CD14-positive monocyte (primary cell): Measurements from ENCODE around the gene FH. TPM values are rescaled to one million over a fixed set of nuclear protein-coding genes. Genes with fewer than 3 reads are reported as not detected.

Experiments
- DNase-seq, 3 donors: peaks; one replicate each; pipeline ENCODE4 v3.0.0-alpha.2; 2011 to 2022
- H2AFZ ChIP-seq: 2 replicates; pipeline ENCODE4 v1.6.0; 2012; ENCODE audit warnings: mild to moderate bottlenecking, low read depth, low read length, inconsistent platforms; ENCODE audit not compliant: insufficient read depth, poor library complexity, severe bottlenecking
- H3K27ac ChIP-seq, 2 donors: 1 replicate in 1 of 2; 2 replicates in 1 of 2; pipeline ENCODE4 v1.5.1; 2012 to 2013; ENCODE audit warnings: low read length in 2 of 2, control low read depth in 1 of 2, inconsistent platforms in 1 of 2, low read depth in 1 of 2, mild to moderate bottlenecking in 1 of 2
- H3K27me3 ChIP-seq, 2 donors: one replicate each; pipeline versions ENCODE4 v1.6.0 to v1.6.1; 2011 to 2013; ENCODE audit warnings: low read length in 2 of 2; ENCODE audit not compliant: control insufficient read depth in 2 of 2, insufficient read depth in 2 of 2
- H3K36me3 ChIP-seq, 2 donors: replicated peaks in 1 of 2; 1 replicate in 1 of 2; 2 replicates in 1 of 2; pipeline versions ENCODE4 v1.5.1 to v1.6.1; 2012 to 2013; ENCODE audit warnings: low read length in 2 of 2, control low read depth in 1 of 2, inconsistent platforms in 1 of 2, mild to moderate bottlenecking in 1 of 2; ENCODE audit not compliant: insufficient read depth in 2 of 2, control insufficient read depth in 1 of 2
- H3K4me1 ChIP-seq, 2 donors: 1 replicate in 1 of 2; 2 replicates in 1 of 2; pipeline versions ENCODE4 v1.5.1 to v1.6.1; 2012 to 2013; ENCODE audit warnings: low read length in 2 of 2, control low read depth in 1 of 2, inconsistent platforms in 1 of 2, mild to moderate bottlenecking in 1 of 2, moderate library complexity in 1 of 2; ENCODE audit not compliant: insufficient read depth in 2 of 2, control insufficient read depth in 1 of 2
- H3K4me2 ChIP-seq: replicated peaks from 2 replicates; pipeline ENCODE3; 2012; ENCODE audit warnings: low read length, moderate library complexity, mild to moderate bottlenecking; ENCODE audit not compliant: poor library complexity, severe bottlenecking; ENCODE audit errors: extremely low read depth
- H3K4me3 ChIP-seq, 3 experiments: fragments of 200-600 bp in 1 of 3; sonication (generic) in 1 of 3; replicated peaks in 1 of 3; 1 replicate in 2 of 3; 2 replicates in 1 of 3; pipeline ENCODE4 v1.5.1; 2011 to 2013; ENCODE audit warnings: low read length in 3 of 3, mild to moderate bottlenecking in 3 of 3, control low read depth in 2 of 3, low read depth in 2 of 3, inconsistent platforms in 1 of 3, moderate library complexity in 1 of 3
- H3K79me2 ChIP-seq: 2 replicates; pipeline ENCODE4 v1.6.0; 2012; ENCODE audit warnings: mild to moderate bottlenecking, control low read depth, inconsistent platforms, low read length, moderate library complexity; ENCODE audit not compliant: insufficient read depth
- H3K9ac ChIP-seq: 2 replicates; pipeline ENCODE4 v1.6.0; 2017; ENCODE audit warnings: low read length, mild to moderate bottlenecking; ENCODE audit not compliant: insufficient read depth, poor library complexity, severe bottlenecking
- H3K9me3 ChIP-seq, 2 donors: replicated peaks in 1 of 2; 1 replicate in 1 of 2; 2 replicates in 1 of 2; pipeline versions ENCODE4 v1.5.1 to v1.6.1; 2012 to 2013; ENCODE audit warnings: low read length in 2 of 2, control low read depth in 1 of 2; ENCODE audit not compliant: control insufficient read depth in 1 of 2, insufficient read depth in 1 of 2
- H4K20me1 ChIP-seq: 2 replicates; pipeline ENCODE4 v1.6.0; 2012; ENCODE audit warnings: mild to moderate bottlenecking, low read length, control low read depth, moderate library complexity; ENCODE audit not compliant: insufficient read depth
- H3K27ac Mint-ChIP-seq, 7 donors: one replicate each; pipeline ENCODE4 v1.8.0; 2020; ENCODE audit warnings: mild to moderate bottlenecking in 7 of 7, mixed read lengths in 7 of 7, moderate library complexity in 6 of 7, inconsistent platforms in 2 of 7
- H3K27me3 Mint-ChIP-seq, 3 donors: one replicate each; pipeline ENCODE4 v1.8.0; 2021 to 2022; ENCODE audit warnings: low read depth in 3 of 3, mild to moderate bottlenecking in 3 of 3, mixed read lengths in 3 of 3, moderate library complexity in 3 of 3, inconsistent platforms in 1 of 3
- H3K36me3 Mint-ChIP-seq, 2 donors: one replicate each; pipeline ENCODE4 v1.8.0; 2020; ENCODE audit warnings: mixed read lengths in 2 of 2, inconsistent platforms in 1 of 2, mild to moderate bottlenecking in 1 of 2
- H3K4me1 Mint-ChIP-seq: one replicate; pipeline ENCODE4 v1.8.0; 2020; ENCODE audit warnings: mild to moderate bottlenecking, mixed read lengths
- H3K4me3 Mint-ChIP-seq, 2 donors: one replicate each; pipeline ENCODE4 v1.8.0; 2020; ENCODE audit warnings: mild to moderate bottlenecking in 2 of 2, mixed read lengths in 2 of 2, moderate library complexity in 1 of 2
- H3K9me3 Mint-ChIP-seq, 7 donors: one replicate each; pipeline ENCODE4 v1.8.0; 2020 to 2022; ENCODE audit warnings: mixed read lengths in 7 of 7, mild to moderate bottlenecking in 6 of 7, moderate library complexity in 6 of 7, inconsistent platforms in 2 of 7
- WGBS: methylation state at CpG from one replicate; pipeline ENCODE4 v1.1.5; 2013; ENCODE audit warnings: missing lambda C conversion rate; ENCODE audit not compliant: insufficient coverage; 5-methylcytosine and 5-hydroxymethylcytosine counted together
- intact Hi-C, 2 donors: fragments of 100-400 bp; cut with micrococcal nuclease; formaldehyde crosslinking; loops; one replicate each; pipeline versions ENCODE4 v1.15.0 to v1.15.1; 2023
- polyA plus RNA-seq, 3 donors: library from polyadenylated mRNA; depleted of rRNA in 1 of 3; unstranded in 2 of 3; stranded (reverse) in 1 of 3; fragments of 300-500 nt in 2 of 3; fragments of >200 nt in 1 of 3; fragmentation: Illumina TruSeq in 2 of 3; gene quantifications; 1 replicate in 2 of 3; 2 replicates in 1 of 3; pipeline ENCODE4 v1.2.3, GENCODE V29; 2012 to 2021
- TF ChIP-seq, protein P1 (sequence below): fragments of 200-600 bp; IDR thresholded peaks from one replicate; pipeline ENCODE4 v1.8.0; 2022; ENCODE audit warnings: antibody characterized with exemption, mild to moderate bottlenecking

Gene FH
- polyA plus RNA-seq, 3 donors: 21.1 to 34.9 (median 32.5) TPM

DNA sequence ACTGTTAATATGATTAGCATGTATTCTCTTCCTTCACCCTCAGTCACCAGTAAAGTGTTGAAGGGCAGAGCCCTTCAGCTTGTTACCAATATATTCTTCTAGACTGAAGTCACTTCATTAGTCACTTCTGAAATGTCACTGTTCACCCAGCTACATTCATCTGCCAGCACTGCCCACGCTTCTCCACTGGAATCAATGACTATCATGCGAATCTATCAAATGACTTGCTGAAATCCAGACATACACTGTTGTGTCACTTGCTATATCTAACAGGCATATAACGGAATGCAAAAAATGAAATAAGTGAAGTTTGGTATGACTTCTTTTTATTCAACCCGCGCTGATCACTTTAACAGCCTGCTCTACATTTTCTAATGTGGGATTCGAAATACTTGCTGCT lies 16.1 kb downstream of the FH start:
- Histone ChIP-seq H3K27me3 (no peaks in the 10 kb centered on the region), H4K20me1 (no peaks in the 10 kb centered on the region), H3K27ac (no peak overlapping the region), H2AFZ (no peak overlapping the region), H3K36me3 (peaks cover 72 to 93% of the 10 kb centered on the region in 2 donors), H3K79me2 (peaks cover 3% of the 10 kb centered on the region), H3K9me3 (no peaks in the 10 kb centered on the region), H3K4me3 (no peak overlapping the region), H3K4me2 (no peak overlapping the region), H3K4me1 (peaks cover 18% of the 10 kb centered on the region in 2 donors), H3K9ac (no peak overlapping the region)
- no peak overlapping the region for H3K4me3 Mint-ChIP-seq
- TF ChIP-seq, protein P1, sequence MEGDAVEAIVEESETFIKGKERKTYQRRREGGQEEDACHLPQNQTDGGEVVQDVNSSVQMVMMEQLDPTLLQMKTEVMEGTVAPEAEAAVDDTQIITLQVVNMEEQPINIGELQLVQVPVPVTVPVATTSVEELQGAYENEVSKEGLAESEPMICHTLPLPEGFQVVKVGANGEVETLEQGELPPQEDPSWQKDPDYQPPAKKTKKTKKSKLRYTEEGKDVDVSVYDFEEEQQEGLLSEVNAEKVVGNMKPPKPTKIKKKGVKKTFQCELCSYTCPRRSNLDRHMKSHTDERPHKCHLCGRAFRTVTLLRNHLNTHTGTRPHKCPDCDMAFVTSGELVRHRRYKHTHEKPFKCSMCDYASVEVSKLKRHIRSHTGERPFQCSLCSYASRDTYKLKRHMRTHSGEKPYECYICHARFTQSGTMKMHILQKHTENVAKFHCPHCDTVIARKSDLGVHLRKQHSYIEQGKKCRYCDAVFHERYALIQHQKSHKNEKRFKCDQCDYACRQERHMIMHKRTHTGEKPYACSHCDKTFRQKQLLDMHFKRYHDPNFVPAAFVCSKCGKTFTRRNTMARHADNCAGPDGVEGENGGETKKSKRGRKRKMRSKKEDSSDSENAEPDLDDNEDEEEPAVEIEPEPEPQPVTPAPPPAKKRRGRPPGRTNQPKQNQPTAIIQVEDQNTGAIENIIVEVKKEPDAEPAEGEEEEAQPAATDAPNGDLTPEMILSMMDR: no peak
- intact Hi-C loops: no loop called here
- H3K9me3 Mint-ChIP-seq: no peaks in the 10 kb centered on the region
- no peak overlapping the region for H3K27ac Mint-ChIP-seq
- peaks cover 55 to 72% of the 10 kb centered on the region in 2 donors for H3K36me3 Mint-ChIP-seq
- WGBS: 100% methylated on average over 1 of the region's 6 CpGs
- H3K4me1 Mint-ChIP-seq: peaks cover 19% of the 10 kb centered on the region
- H3K27me3 Mint-ChIP-seq: no peaks in the 10 kb centered on the region
- no peak for DNase-seq

DNA sequence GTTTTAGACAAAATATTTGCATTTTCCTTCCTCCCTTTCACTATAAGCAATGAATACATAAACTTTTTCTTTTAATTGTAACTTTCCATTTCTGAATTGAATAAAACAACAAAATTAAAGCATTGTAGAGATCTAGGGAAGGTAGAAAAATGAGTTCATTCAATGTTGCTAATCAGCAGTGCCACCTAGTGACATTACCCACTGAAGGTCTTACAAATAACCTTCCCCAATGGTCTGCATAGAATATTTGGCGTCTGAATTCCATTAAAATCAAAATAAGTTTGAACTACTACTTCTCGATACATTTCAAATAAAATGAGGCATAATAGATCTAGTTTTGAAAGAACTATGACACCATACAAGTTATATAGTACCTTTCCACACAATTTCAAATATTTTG lies 19.6 kb downstream of the FH start:
- intact Hi-C loops: no loop called here
- H3K4me3 ChIP-seq: no peak overlapping the region

More for the DNA sequence above, 19.6 kb downstream of the FH start:
- no peaks in the 10 kb centered on the region for H4K20me1 ChIP-seq
- H3K36me3 ChIP-seq: peaks cover 92 to 96% of the 10 kb centered on the region in 2 donors
- Mint-ChIP-seq H3K27ac (no peak overlapping the region), H3K36me3 (peaks cover 68 to 84% of the 10 kb centered on the region in 2 donors), H3K9me3 (no peaks in the 10 kb centered on the region), H3K4me1 (no peaks in the 10 kb centered on the region), H3K27me3 (no peaks in the 10 kb centered on the region), H3K4me3 (no peak overlapping the region)
- WGBS: no CpG with 5 or more reads among the region's 2 CpGs
- no peaks in the 10 kb centered on the region for H3K79me2 ChIP-seq
- no peak for DNase-seq
- H2AFZ ChIP-seq: no peak overlapping the region
- no peaks in the 10 kb centered on the region for H3K9me3 ChIP-seq
- no peak overlapping the region for H3K9ac ChIP-seq
- no peak overlapping the region for H3K27ac ChIP-seq
- H3K4me2 ChIP-seq: no peak overlapping the region
- no peaks in the 10 kb centered on the region for H3K4me1 ChIP-seq
- TF ChIP-seq, protein P1: no peak
- no peaks in the 10 kb centered on the region for H3K27me3 ChIP-seq
